B cell (primary cell): ENCODE measurements around the gene PPP2R5E. TPM values are rescaled to one million over a fixed set of nuclear protein-coding genes. Genes with fewer than 3 reads are reported as not detected.

Source experiments
- ATAC-seq: fragments of 200-7000 bp; cut with Tn5 transposase; one replicate; pipeline ENCODE4 v1.10.0; 2021; ENCODE audit warnings: low read depth, mild to moderate bottlenecking, moderate number of reproducible peaks, moderate library complexity
- CTCF ChIA-PET: fragments of 350-600 bp; sonication (Branson Sonifier 250); formaldehyde crosslinking; loops from one replicate; lab custom pipeline; 2021; ENCODE audit warnings: antibody characterized with exemption, inconsistent platforms; lab: Charles Lee
- POLR2A ChIA-PET: fragments of 350-600 bp; sonication (Branson Sonifier 250); formaldehyde crosslinking; loops from one replicate; lab custom pipeline; 2021; ENCODE audit warnings: antibody characterized with exemption; lab: Charles Lee
- DNase-seq: peaks from one replicate; pipeline ENCODE4 v3.0.0; 2013
- H2AFZ ChIP-seq: 2 replicates; pipeline ENCODE4 v1.6.1; 2012; ENCODE audit warnings: mild to moderate bottlenecking, low read depth, low read length; ENCODE audit not compliant: insufficient read depth, poor library complexity, severe bottlenecking
- H3K27ac ChIP-seq, 2 donors: 1 replicate in 1 of 2; 2 replicates in 1 of 2; pipeline ENCODE4 v1.5.1; 2012 to 2013; ENCODE audit warnings: low read length in 2 of 2, mild to moderate bottlenecking in 2 of 2, moderate library complexity in 1 of 2
- H3K27me3 ChIP-seq, 4 experiments: fragments of 200-600 bp in 1 of 4; sonication (generic) in 1 of 4; replicated peaks in 1 of 4; 1 replicate in 2 of 4; 2 replicates in 2 of 4; pipeline versions ENCODE4 v1.6.1 to v1.7.0; 2013 to 2016; ENCODE audit warnings: low read length in 3 of 4, mild to moderate bottlenecking in 2 of 4, mixed read lengths in 1 of 4, moderate library complexity in 1 of 4; ENCODE audit not compliant: insufficient read depth in 4 of 4, control insufficient read depth in 3 of 4; ENCODE audit errors: control extremely low read depth in 1 of 4
- H3K36me3 ChIP-seq, 2 experiments: replicated peaks in 1 of 2; 1 replicate in 1 of 2; 2 replicates in 1 of 2; pipeline versions ENCODE4 v1.6.1 to v1.7.1; 2013; ENCODE audit warnings: low read length in 1 of 2; ENCODE audit not compliant: insufficient read depth in 2 of 2, control insufficient read depth in 1 of 2; ENCODE audit errors: control extremely low read depth in 1 of 2, extremely low read depth in 1 of 2
- H3K4me1 ChIP-seq, 2 donors: fragments of 200-600 bp in 1 of 2; sonication (generic) in 1 of 2; 1 replicate in 1 of 2; 2 replicates in 1 of 2; pipeline versions ENCODE4 v1.5.1 to v1.6.1; 2013 to 2017; ENCODE audit warnings: low read length in 2 of 2; ENCODE audit not compliant: control insufficient read depth in 2 of 2, insufficient read depth in 2 of 2
- H3K4me2 ChIP-seq: replicated peaks from 2 replicates; pipeline ENCODE3; 2012; ENCODE audit warnings: mild to moderate bottlenecking, low read depth, low read length; ENCODE audit not compliant: poor library complexity, severe bottlenecking
- H3K4me3 ChIP-seq, 5 experiments: fragments of 200-600 bp in 1 of 5; sonication (generic) in 1 of 5; 1 replicate in 3 of 5; 2 replicates in 2 of 5; pipeline versions ENCODE4 v1.5.1 to v1.7.0; 2011 to 2016; ENCODE audit warnings: low read length in 4 of 5, mild to moderate bottlenecking in 4 of 5, low read depth in 2 of 5, control low read depth in 1 of 5, moderate library complexity in 1 of 5; ENCODE audit not compliant: insufficient read depth in 1 of 5; ENCODE audit errors: control extremely low read depth in 1 of 5, extremely low read depth in 1 of 5
- H3K79me2 ChIP-seq: fragments of 200-600 bp; sonication (generic); one replicate; pipeline ENCODE4 v1.6.0; 2016; ENCODE audit warnings: low read length; ENCODE audit not compliant: control insufficient read depth, insufficient read depth
- H3K9ac ChIP-seq: fragments of 200-600 bp; sonication (generic); 2 replicates; pipeline ENCODE4 v1.6.1; 2017; ENCODE audit warnings: mild to moderate bottlenecking, low read length, moderate library complexity
- H3K9me3 ChIP-seq, 3 donors: one replicate each; pipeline versions ENCODE4 v1.6.1 to v1.7.1; 2013; ENCODE audit warnings: low read length in 2 of 3; ENCODE audit not compliant: control insufficient read depth in 2 of 3, insufficient read depth in 1 of 3; ENCODE audit errors: control extremely low read depth in 1 of 3
- H4K20me1 ChIP-seq: 2 replicates; pipeline ENCODE4 v1.6.0; 2012; ENCODE audit warnings: mild to moderate bottlenecking, low read length; ENCODE audit not compliant: insufficient read depth, control insufficient read depth, poor library complexity, severe bottlenecking
- H3K27ac Mint-ChIP-seq: one replicate; pipeline ENCODE4 v1.8.0; 2021; ENCODE audit warnings: mixed read lengths
- H3K27me3 Mint-ChIP-seq: one replicate; pipeline ENCODE4 v1.8.0; 2021; ENCODE audit warnings: mixed read lengths
- H3K4me1 Mint-ChIP-seq: one replicate; pipeline ENCODE4 v1.8.0; 2021; ENCODE audit warnings: mixed read lengths
- H3K4me3 Mint-ChIP-seq: one replicate; pipeline ENCODE4 v1.8.0; 2021; ENCODE audit warnings: mixed read lengths
- H3K9me3 Mint-ChIP-seq: one replicate; pipeline ENCODE4 v1.8.0; 2022; ENCODE audit warnings: mixed read lengths; ENCODE audit not compliant: insufficient read depth
- EZH2 ChIP-seq: IDR thresholded peaks from 2 replicates; pipeline ENCODE4 v1.6.1; 2012; ENCODE audit warnings: borderline replicate concordance, low read depth, mild to moderate bottlenecking, moderate library complexity, low read length; ENCODE audit not compliant: insufficient read depth, poor library complexity, severe bottlenecking
- WGBS: methylation state at CpG from one replicate; pipeline ENCODE4 v1.1.5; 2013; ENCODE audit warnings: missing lambda C conversion rate; ENCODE audit not compliant: insufficient coverage; 5-methylcytosine and 5-hydroxymethylcytosine counted together
- intact Hi-C: fragments of 100-400 bp; cut with micrococcal nuclease; formaldehyde crosslinking; loops from one replicate; pipeline ENCODE4 v1.10.0; 2022
- polyA plus RNA-seq: library from polyadenylated mRNA; depleted of rRNA; stranded (reverse); fragments of >200 nt; gene quantifications from 2 replicates; pipeline ENCODE4 v1.2.3, GENCODE V29; 2012
- total RNA-seq, 2 donors: library from RNA; stranded (reverse); fragments of 120-200 nt in 1 of 2; gene quantifications; 1 replicate in 1 of 2; 2 replicates in 1 of 2; pipeline versions ENCODE4 v1.2.3 to v1.2.4, GENCODE V29; 2013 to 2022
- TF ChIP-seq, protein P1 (sequence below): fragments of 200-600 bp; IDR thresholded peaks from one replicate; pipeline ENCODE4 v1.8.0; 2022; ENCODE audit warnings: antibody characterized with exemption, mild to moderate bottlenecking

PPP2R5E gene
- total and polyA plus RNA-seq, 2 donors (not counting 1 experiment from before 2014, with no cell fraction given): 6.3 to 40.6 TPM

DNA sequence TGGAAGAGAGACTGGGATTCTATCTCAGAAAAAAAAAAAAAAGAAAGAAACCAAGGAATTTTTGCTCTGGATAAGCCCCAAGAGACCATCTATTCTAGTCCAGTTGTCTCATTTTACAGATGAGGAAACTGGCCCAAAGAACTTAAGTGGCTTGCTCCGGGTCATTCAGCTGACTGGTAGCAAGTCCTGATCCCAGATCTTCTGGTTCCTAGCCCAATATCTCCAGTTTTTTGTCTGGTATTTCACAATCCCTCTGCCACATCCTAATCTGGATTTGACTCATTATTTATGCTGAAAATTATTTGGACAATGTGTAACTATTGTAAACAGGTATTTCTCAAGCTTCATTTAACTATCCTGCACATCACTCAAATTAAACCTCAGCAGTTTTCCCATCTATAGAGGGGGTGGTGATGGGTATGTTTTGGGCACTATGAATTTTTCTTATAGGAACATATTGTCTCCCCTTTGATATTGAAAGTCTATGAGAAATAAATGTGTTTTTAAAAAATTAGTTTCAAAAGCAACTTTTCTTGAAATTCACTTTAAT is 43.4 kb downstream of the PPP2R5E start:
- intact Hi-C loops: no loop called here
- ChIA-PET POLR2A (no interaction called here), CTCF (interaction anchor here (0.7 kb wide), 1 partner anchor 22 kb away, joined by 4 read pairs; no protein-coding TSS in a partner anchor)
- H3K9me3 Mint-ChIP-seq: no peaks in the 10 kb centered on the region
- H3K27ac Mint-ChIP-seq: no peak overlapping the region
- DNase-seq: no peak
- no peaks in the 10 kb centered on the region for H3K4me1 ChIP-seq
- H3K27me3 Mint-ChIP-seq: no peaks in the 10 kb centered on the region
- no peak overlapping the region for H3K9ac ChIP-seq
- no peak overlapping the region for H3K4me3 Mint-ChIP-seq
- TF ChIP-seq, protein P1, sequence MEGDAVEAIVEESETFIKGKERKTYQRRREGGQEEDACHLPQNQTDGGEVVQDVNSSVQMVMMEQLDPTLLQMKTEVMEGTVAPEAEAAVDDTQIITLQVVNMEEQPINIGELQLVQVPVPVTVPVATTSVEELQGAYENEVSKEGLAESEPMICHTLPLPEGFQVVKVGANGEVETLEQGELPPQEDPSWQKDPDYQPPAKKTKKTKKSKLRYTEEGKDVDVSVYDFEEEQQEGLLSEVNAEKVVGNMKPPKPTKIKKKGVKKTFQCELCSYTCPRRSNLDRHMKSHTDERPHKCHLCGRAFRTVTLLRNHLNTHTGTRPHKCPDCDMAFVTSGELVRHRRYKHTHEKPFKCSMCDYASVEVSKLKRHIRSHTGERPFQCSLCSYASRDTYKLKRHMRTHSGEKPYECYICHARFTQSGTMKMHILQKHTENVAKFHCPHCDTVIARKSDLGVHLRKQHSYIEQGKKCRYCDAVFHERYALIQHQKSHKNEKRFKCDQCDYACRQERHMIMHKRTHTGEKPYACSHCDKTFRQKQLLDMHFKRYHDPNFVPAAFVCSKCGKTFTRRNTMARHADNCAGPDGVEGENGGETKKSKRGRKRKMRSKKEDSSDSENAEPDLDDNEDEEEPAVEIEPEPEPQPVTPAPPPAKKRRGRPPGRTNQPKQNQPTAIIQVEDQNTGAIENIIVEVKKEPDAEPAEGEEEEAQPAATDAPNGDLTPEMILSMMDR: no peak
- TF ChIP-seq EZH2: no peak
- no peak for ATAC-seq
- H4K20me1 ChIP-seq: peaks cover 8% of the 10 kb centered on the region
- no peak overlapping the region for H3K4me3 ChIP-seq
- H2AFZ ChIP-seq: no peak overlapping the region
- H3K4me1 Mint-ChIP-seq: peaks cover 26% of the 10 kb centered on the region
- no peaks in the 10 kb centered on the region for H3K9me3 ChIP-seq
- no peak overlapping the region for H3K4me2 ChIP-seq
- H3K27me3 ChIP-seq: no peaks in the 10 kb centered on the region
- WGBS: 100% methylated on average over 1 of the region's 1 CpG
- peaks cover 68% of the 10 kb centered on the region for H3K79me2 ChIP-seq
- no peaks in the 10 kb centered on the region for H3K36me3 ChIP-seq
- H3K27ac ChIP-seq: no peak overlapping the region

DNA sequence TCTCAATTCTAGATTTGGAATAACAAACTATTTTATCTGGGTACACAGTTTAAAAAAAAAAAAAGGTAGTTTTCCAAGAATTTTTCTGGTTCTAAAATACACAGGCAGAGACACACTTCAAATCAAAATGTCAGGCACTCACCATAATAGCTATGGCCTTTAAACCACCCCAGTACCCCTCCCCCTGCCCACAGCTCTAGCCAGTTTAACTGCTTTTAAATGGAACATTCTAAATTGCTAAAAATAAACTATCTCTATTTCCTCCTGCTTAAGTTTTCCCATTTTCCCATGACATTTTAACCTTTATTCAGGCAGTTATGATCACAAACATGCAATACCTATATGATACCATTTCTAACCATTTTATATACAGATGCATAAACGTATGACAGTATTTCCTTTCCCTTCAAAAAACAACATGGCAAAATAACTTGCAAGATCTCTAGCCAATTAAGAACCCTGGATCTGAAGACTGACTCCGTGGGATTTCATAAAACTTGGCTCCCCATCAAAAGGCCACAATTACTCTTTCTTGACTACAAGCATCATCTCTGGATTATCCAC is 46.3 kb downstream of the PPP2R5E start:
- ChIA-PET POLR2A (no interaction called here), CTCF (no interaction called here)
- no peak overlapping the region for H3K9ac ChIP-seq
- H3K27me3 Mint-ChIP-seq: no peaks in the 10 kb centered on the region
- ATAC-seq: no peak
- no peaks in the 10 kb centered on the region for H4K20me1 ChIP-seq
- no peak for TF ChIP-seq EZH2
- TF ChIP-seq, protein P1: no peak
- peaks cover 26% of the 10 kb centered on the region for H3K4me1 Mint-ChIP-seq
- no peak overlapping the region for H3K27ac Mint-ChIP-seq
- no peak overlapping the region for H3K4me3 Mint-ChIP-seq
- 100% methylated on average over 1 of the region's 2 CpGs for WGBS
- H3K27me3 ChIP-seq: no peaks in the 10 kb centered on the region
- no peak overlapping the region for H3K4me2 ChIP-seq
- no peaks in the 10 kb centered on the region for H3K36me3 ChIP-seq
- H3K4me1 ChIP-seq: no peaks in the 10 kb centered on the region
- no peaks in the 10 kb centered on the region for H3K9me3 Mint-ChIP-seq
- no peak overlapping the region for H2AFZ ChIP-seq
- H3K4me3 ChIP-seq: no peak overlapping the region
- DNase-seq: no peak
- intact Hi-C loops: no loop called here
- no peaks in the 10 kb centered on the region for H3K9me3 ChIP-seq
- H3K27ac ChIP-seq: no peak overlapping the region
- H3K79me2 ChIP-seq: peaks cover 69% of the 10 kb centered on the region
